GM12864 (cell line): ENCODE measurements around the gene LTBP2.
"Not testable (repeated sequence)": the region's sequence is repeated elsewhere in the genome, so short reads cannot be mapped to it uniquely, and the experiment has no call there.

Experiments used
- DNase-seq: peaks from one replicate; pipeline ENCODE4 v3.0.0-alpha.2; 2011; ENCODE audit warnings: low read depth
- H3K4me3 ChIP-seq: 2 replicates; pipeline ENCODE4 v1.5.1; 2011; ENCODE audit warnings: mild to moderate bottlenecking, low read depth, low read length, control low read depth
- CTCF ChIP-seq: IDR thresholded peaks from 2 replicates; pipeline ENCODE4 v1.5.1; 2011; ENCODE audit warnings: low read depth, mild to moderate bottlenecking, moderate library complexity, low read length, control low read depth, inconsistent platforms; ENCODE audit errors: missing control alignments

The LTBP2 gene

DNA sequence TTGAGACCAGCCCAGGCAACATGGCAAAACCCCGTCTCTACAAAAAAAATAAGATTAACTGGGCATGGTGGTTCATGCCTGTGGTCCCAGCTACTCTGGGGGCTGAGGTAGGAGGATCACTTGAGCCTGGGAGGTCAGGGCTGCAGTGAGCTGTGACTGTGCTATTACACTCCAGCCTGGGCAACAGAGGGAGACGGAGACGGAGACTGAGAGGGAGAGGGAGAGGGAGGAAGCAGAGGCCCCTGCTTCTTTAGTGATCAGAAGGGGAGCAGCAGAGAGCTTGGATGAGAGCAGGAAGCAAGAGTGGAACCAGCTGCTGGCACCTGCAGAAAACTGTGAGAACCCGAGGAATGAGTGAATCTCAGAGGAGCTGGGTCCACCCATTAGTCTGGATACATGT lies 72.5 kb downstream of the LTBP2 start:
- TF ChIP-seq CTCF, result no peak
- DNase-seq, result no peak
- H3K4me3 ChIP-seq, result no peak overlapping the region

DNA sequence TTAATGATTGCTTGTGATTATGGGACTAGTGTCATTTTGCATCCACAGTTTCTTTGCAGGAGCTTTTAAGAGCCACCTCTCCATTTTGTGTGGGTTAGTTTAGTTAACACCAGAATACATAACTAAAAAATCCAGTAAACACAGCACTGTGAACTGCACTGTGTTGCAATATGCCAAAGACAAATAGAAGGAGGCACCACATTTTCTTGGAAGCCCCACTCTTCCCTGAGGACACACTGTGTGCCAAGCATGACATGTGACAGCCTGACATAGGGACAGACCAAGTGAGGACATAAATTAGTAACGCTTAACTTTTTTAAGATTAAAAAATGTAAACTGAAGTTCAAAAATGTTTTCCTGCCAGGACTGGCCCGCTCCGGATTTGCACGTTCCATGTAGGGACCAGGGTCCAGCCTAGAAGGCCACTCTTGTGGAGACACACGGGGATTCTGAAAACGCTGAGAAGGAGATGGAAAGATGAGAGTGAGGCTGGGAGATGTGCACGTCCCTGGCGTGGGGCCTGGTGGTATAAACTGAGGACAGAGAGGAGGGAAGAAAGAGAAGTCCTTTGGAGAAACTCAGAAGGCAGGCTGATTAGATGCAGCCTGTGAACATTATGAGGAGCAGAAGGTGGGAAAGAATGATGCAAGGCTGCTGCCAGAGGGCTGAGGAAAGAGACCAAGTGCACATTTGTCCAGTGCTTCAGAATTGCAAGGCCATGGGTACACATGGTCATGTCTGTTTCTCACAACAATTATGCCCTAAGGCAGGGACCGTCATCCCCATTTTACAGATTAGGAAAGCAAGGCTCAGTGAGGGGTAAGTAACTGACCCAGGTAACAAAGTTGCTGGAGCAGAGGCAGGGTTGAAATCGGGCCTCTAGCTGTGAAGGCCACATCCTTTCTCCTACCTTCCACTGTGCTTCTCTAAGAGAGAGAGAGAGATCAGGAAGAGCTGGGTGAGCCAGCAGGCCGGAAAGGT lies 73.3 kb downstream of the LTBP2 start:
- DNase-seq, result no peak
- no peak for TF ChIP-seq CTCF

DNA sequence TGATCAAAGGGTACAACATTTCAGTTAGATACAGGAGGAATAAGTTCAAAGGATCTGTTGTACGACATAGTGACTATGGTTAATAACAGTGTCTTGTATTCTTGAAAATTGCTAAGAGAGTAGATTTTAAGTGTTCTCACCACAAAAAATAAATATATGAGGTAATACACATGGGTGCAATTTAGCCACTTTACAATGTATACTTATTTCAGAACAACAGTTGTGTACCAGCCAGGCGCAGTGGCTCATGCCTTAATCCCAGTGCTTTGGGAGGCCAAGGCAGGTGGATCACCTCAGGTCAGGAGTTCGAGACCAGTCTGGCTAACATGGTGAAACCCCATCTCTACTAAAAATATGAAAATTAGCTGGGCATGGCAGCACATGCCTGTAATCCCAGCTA lies 75.7 kb downstream of the LTBP2 start:
- H3K4me3 ChIP-seq, DNase-seq: not testable (repeated sequence)

More for the DNA sequence above, 73.3 kb downstream of the LTBP2 start:
- no peak overlapping the region for H3K4me3 ChIP-seq

- no peak overlapping the region for H3K4me3 ChIP-seq
- no peak for TF ChIP-seq CTCF
- no peak for DNase-seq
These were observed 76.2 kb downstream of the LTBP2 start for GRCh38 chr14:74535756-74536325.

- H3K4me3 ChIP-seq, result no peak overlapping the region
These were observed 78.5 kb downstream of the LTBP2 start for GRCh38 chr14:74533576-74533975.

DNA sequence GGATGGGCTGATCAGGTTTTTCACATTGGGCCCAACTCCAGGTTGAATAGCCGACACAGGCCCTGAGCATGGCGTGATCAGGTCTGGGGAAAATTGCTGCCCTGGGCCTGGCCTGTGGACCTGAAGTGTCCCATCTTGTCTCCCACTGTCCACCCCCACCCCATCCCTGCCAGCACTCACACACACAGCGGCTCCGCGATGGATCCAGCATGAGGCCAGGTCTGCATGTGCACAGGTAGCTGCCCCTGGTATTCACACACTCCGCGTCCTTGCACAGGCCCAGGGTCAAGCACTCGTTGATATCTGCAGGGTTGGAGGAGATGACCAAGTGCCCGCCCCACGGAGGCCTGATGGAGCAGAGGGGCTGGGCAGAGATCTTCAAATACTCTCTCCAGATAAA lies 79.8 kb downstream of the LTBP2 start:
- no peak for TF ChIP-seq CTCF
- H3K4me3 ChIP-seq, result no peak overlapping the region
- no peak for DNase-seq

More at GRCh38 chr14:74533576-74533975, 78.5 kb downstream of the LTBP2 start:
- no peak for TF ChIP-seq CTCF
- DNase-seq, result no peak

DNA sequence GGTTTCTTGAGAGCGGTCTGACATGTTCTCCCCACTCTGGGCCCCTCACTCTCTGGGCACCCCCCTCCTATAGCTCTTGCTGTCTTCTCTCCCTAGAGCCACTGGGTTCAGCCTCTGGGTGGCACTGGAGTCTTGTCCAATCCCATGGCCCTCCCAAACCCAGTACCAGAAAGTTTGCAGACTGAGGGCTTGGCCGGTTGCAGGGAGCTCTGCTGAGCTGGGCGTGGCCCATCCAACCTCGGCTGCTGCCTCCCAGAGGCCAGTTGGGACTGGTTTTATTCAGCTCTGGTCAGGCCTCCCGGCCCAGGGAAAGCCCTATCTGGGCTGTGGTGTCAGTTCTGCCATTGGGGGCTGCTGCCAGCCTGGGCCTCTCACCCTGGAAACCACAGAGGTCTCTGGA lies 80.6 kb downstream of the LTBP2 start:
- no peak for TF ChIP-seq CTCF
- no peak for DNase-seq
- H3K4me3 ChIP-seq, result no peak overlapping the region
